Measurements from ENCODE around the gene BTBD1. TPM values are rescaled to one million over a fixed set of nuclear protein-coding genes. Genes with fewer than 3 reads are reported as not detected.
A peak's percentile ranks its signal among the peaks of the same experiment; 100 is the strongest.

Gene BTBD1
- total RNA-seq, 2 experiments from 2014 or later, result 67.4 to 70.9 TPM

DNA sequence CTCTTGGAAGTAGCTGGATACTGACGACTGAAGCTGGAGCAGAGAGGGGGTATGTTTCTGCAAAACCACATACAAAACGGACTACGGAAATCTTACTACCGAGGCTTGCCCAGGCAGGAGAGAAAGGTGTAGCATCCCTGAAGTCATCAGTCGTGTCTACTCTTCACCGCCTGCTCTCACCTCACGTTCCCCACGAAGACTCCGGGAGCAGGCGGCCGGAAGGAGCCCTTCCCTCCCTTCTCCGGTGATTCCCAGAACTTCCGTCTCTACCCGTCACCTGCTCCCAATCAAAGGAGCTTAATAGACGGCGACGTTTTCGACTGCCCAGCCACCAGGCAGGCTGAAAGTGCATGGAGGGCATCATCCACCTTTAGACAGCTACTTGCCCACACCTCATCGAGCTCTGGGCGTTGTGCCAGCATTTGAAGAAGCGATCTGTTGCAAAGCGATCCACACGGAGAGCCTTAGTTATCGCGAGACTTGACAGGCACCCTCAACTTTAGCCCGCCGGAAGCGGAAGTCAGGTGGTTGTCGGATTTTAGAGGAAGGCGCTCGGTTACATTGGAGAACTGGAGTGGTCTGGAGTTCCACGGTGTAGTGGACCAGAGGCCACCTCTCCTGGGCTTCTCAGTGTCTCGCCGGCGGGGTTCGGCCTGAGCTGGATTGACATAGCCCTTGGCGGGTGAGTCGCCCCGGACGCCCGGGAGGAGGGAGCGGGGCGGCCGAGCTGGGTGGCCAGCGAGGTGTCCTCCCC is 81.2 kb downstream of the BTBD1 start, which contains the start of gene RAMAC:
Gene RAMAC (plus strand): TSS at position 523 of the 754 bp plus-strand sequence. CDS start 2,809 bp downstream, outside the sequence.
- POLR2A ChIA-PET, result interaction anchor here (0.5 to 2.0 kb wide), 15 partner anchors 9 to 445 kb away, joined by 3 to 10 read pairs (median 3); partner anchors contain the start of genes C15orf40, RPS17 and WHAMM
- peak; percentile 93 for ATAC-seq
- CTCF ChIA-PET, result interaction anchor here (0.7 to 3.8 kb wide), 7 partner anchors 14 to 455 kb away, joined by 3 to 28 read pairs (median 4); partner anchors contain the start of genes C15orf40 and RPS17
- H3K36me3 Mint-ChIP-seq (ENCODE audit: low read depth), result peaks cover 39% of the 10 kb centered on the region
- peak within 1 kb of the TSS; percentile 97 for H3K27ac Mint-ChIP-seq
- peak within 1 kb of the TSS; percentile 98 for H3K4me3 Mint-ChIP-seq
- no peaks in the 10 kb centered on the region for H3K9me3 Mint-ChIP-seq (ENCODE audit: insufficient read depth)
- H3K27me3 Mint-ChIP-seq (ENCODE audit: low read depth), result no peaks in the 10 kb centered on the region
- H3K4me1 Mint-ChIP-seq (ENCODE audit: low read depth), result peaks cover 36% of the 10 kb centered on the region
- peak; percentile 95 for DNase-seq

- Mint-ChIP-seq H3K27ac (no peak overlapping the region), H3K36me3 (ENCODE audit: low read depth) (peaks cover 8% of the 10 kb centered on the region), H3K4me3 (no peak overlapping the region), H3K9me3 (ENCODE audit: insufficient read depth) (no peaks in the 10 kb centered on the region), H3K27me3 (ENCODE audit: low read depth) (no peaks in the 10 kb centered on the region), H3K4me1 (ENCODE audit: low read depth) (peaks cover 14% of the 10 kb centered on the region)
- CTCF ChIA-PET, result no interaction called here
- ATAC-seq (no peak), DNase-seq (no peak)
- POLR2A ChIA-PET, result no interaction called here
Measured at GRCh38 chr15:82980981-82981380, 86.1 kb downstream of the BTBD1 start.

- no peak for ATAC-seq
- Mint-ChIP-seq H3K4me1 (ENCODE audit: low read depth) (peaks cover 4% of the 10 kb centered on the region), H3K4me3 (no peak overlapping the region), H3K27ac (no peak overlapping the region), H3K36me3 (ENCODE audit: low read depth) (peaks cover 7% of the 10 kb centered on the region), H3K27me3 (ENCODE audit: low read depth) (no peaks in the 10 kb centered on the region), H3K9me3 (ENCODE audit: insufficient read depth) (no peaks in the 10 kb centered on the region)
- CTCF ChIA-PET, result interaction anchor here (0.7 to 1.9 kb wide), 2 partner anchors 21 to 130 kb away, joined by 3 to 4 read pairs; no protein-coding TSS in a partner anchor
- DNase-seq, result no peak
- POLR2A ChIA-PET, result no interaction called here
Measured at GRCh38 chr15:82979726-82980125, 87.3 kb downstream of the BTBD1 start.

- H3K4me3 Mint-ChIP-seq, result no peak overlapping the region
- peaks cover 5% of the 10 kb centered on the region for H3K36me3 Mint-ChIP-seq (ENCODE audit: low read depth)
- no peaks in the 10 kb centered on the region for H3K9me3 Mint-ChIP-seq (ENCODE audit: insufficient read depth)
- POLR2A ChIA-PET, result no interaction called here
- H3K27me3 Mint-ChIP-seq (ENCODE audit: low read depth), result no peaks in the 10 kb centered on the region
- no peak overlapping the region for H3K27ac Mint-ChIP-seq
- H3K4me1 Mint-ChIP-seq (ENCODE audit: low read depth), result peaks cover 2% of the 10 kb centered on the region
- DNase-seq (no peak), ATAC-seq (no peak)
- CTCF ChIA-PET, result interaction anchor here (1.9 kb wide), 1 partner anchor 129 kb away, joined by 4 read pairs; no protein-coding TSS in a partner anchor
Measured at GRCh38 chr15:82978438-82978837, 88.6 kb downstream of the BTBD1 start.

- ChIA-PET CTCF (interaction anchor here (0.8 kb wide), 1 partner anchor 23 kb away, joined by 3 read pairs; no protein-coding TSS in a partner anchor), POLR2A (interaction anchor here (2.1 kb wide), 1 partner anchor 8 kb away, joined by 6 read pairs; the partner anchor contains the start of gene RAMAC)
- ATAC-seq, result no peak
- Mint-ChIP-seq H3K27me3 (ENCODE audit: low read depth) (no peaks in the 10 kb centered on the region), H3K4me3 (no peak overlapping the region), H3K27ac (no peak overlapping the region), H3K36me3 (ENCODE audit: low read depth) (peaks cover 2% of the 10 kb centered on the region), H3K9me3 (ENCODE audit: insufficient read depth) (no peaks in the 10 kb centered on the region), H3K4me1 (ENCODE audit: low read depth) (peaks cover 7% of the 10 kb centered on the region)
- no peak for DNase-seq
Measured at GRCh38 chr15:82977076-82977475, 90.0 kb downstream of the BTBD1 start.

GRCh38 chr15:82972990-82973389 is 94.1 kb downstream of the BTBD1 start:
- POLR2A ChIA-PET, result interaction anchor here (0.9 kb wide), 1 partner anchor 13 kb away, joined by 3 read pairs; the partner anchor contains the start of gene RAMAC
- no peaks in the 10 kb centered on the region for H3K36me3 Mint-ChIP-seq (ENCODE audit: low read depth)
- no peaks in the 10 kb centered on the region for H3K9me3 Mint-ChIP-seq (ENCODE audit: insufficient read depth)
- H3K4me1 Mint-ChIP-seq (ENCODE audit: low read depth), result peaks cover 15% of the 10 kb centered on the region
- CTCF ChIA-PET, result no interaction called here
- ATAC-seq, result no peak
- no peak overlapping the region for H3K27ac Mint-ChIP-seq
- DNase-seq, result no peak
- H3K4me3 Mint-ChIP-seq, result no peak overlapping the region
- H3K27me3 Mint-ChIP-seq (ENCODE audit: low read depth), result peaks cover 7% of the 10 kb centered on the region

- ATAC-seq (no peak), DNase-seq (no peak)
- Mint-ChIP-seq H3K36me3 (ENCODE audit: low read depth) (peaks cover 3% of the 10 kb centered on the region), H3K9me3 (ENCODE audit: insufficient read depth) (no peaks in the 10 kb centered on the region), H3K4me1 (ENCODE audit: low read depth) (peaks cover 28% of the 10 kb centered on the region), H3K27ac (no peak overlapping the region), H3K27me3 (ENCODE audit: low read depth) (peaks cover 9% of the 10 kb centered on the region), H3K4me3 (no peak overlapping the region)
- ChIA-PET POLR2A (no interaction called here), CTCF (interaction anchor here (1.3 kb wide), 1 partner anchor 121 kb away, joined by 7 read pairs; no protein-coding TSS in a partner anchor)
Measured at GRCh38 chr15:82971218-82971984, 95.7 kb downstream of the BTBD1 start.

DNA sequence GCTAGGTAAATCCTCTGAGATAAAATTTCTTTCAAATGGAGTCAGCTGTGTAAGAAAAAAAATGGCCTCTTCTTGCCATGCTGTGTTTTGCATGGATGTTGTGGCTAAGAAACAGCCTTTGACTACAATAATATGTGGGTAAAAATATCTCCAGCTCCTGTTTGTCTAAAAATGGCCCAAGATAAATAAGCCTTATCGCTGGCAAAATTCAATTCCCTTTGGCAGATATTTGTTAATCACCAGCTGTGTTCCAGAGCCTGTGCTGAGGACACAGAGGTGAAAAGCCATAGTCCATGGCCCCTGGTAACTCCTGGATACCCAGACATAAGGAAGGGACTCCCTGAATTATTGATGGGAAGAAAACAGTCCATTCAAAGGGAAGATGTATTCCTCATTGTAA is 96.4 kb downstream of the BTBD1 start:
- no peak for ATAC-seq
- no peak overlapping the region for H3K27ac Mint-ChIP-seq
- POLR2A ChIA-PET, result no interaction called here

GRCh38 chr15:82970078-82970686 is 96.9 kb downstream of the BTBD1 start:
- peaks cover 40% of the 10 kb centered on the region for H3K4me1 Mint-ChIP-seq (ENCODE audit: low read depth)
- H3K9me3 Mint-ChIP-seq (ENCODE audit: insufficient read depth), result no peaks in the 10 kb centered on the region
- CTCF ChIA-PET, result interaction anchor here (1.3 kb wide), 1 partner anchor 120 kb away, joined by 7 read pairs; no protein-coding TSS in a partner anchor
- ATAC-seq, result no peak
- no peak for DNase-seq
- H3K27me3 Mint-ChIP-seq (ENCODE audit: low read depth), result peaks cover 9% of the 10 kb centered on the region
- peaks cover 3% of the 10 kb centered on the region for H3K36me3 Mint-ChIP-seq (ENCODE audit: low read depth)
- POLR2A ChIA-PET, result no interaction called here
- no peak overlapping the region for H3K4me3 Mint-ChIP-seq
- no peak overlapping the region for H3K27ac Mint-ChIP-seq

More for the DNA sequence above, 96.4 kb downstream of the BTBD1 start:
- Mint-ChIP-seq H3K36me3 (ENCODE audit: low read depth) (peaks cover 3% of the 10 kb centered on the region), H3K4me3 (no peak overlapping the region), H3K9me3 (ENCODE audit: insufficient read depth) (no peaks in the 10 kb centered on the region), H3K27me3 (ENCODE audit: low read depth) (peaks cover 9% of the 10 kb centered on the region), H3K4me1 (ENCODE audit: low read depth) (peaks cover 35% of the 10 kb centered on the region)
- DNase-seq, result no peak
- CTCF ChIA-PET, result interaction anchor here (1.3 kb wide), 1 partner anchor 121 kb away, joined by 7 read pairs; no protein-coding TSS in a partner anchor

DNA sequence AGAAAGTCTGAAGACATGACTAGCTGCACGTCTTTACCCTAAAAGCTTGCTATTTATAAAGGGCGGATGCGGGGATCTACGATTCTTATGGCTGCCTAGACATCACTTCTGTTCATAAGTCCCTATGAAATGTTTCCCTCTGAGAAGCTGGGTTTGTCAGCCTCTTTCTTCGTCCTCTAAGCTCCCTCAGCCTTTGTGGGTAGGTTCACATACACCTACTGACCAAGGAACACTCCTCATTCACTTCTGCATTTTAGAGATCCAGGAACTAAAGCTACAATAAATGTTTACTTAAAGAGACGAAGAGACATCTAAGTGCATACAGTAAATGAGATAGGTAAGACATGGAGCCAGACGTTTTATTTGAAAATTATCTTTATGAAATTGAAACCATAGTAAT is 97.7 kb downstream of the BTBD1 start:
- DNase-seq, result no peak
- H3K4me3 Mint-ChIP-seq, result no peak overlapping the region
- H3K27me3 Mint-ChIP-seq (ENCODE audit: low read depth), result peaks cover 9% of the 10 kb centered on the region
- no peak overlapping the region for H3K27ac Mint-ChIP-seq
- H3K4me1 Mint-ChIP-seq (ENCODE audit: low read depth), result peaks cover 40% of the 10 kb centered on the region
- ATAC-seq, result no peak
- peaks cover 3% of the 10 kb centered on the region for H3K36me3 Mint-ChIP-seq (ENCODE audit: low read depth)
- H3K9me3 Mint-ChIP-seq (ENCODE audit: insufficient read depth), result no peaks in the 10 kb centered on the region
- POLR2A ChIA-PET, result no interaction called here
- CTCF ChIA-PET, result interaction anchor here (1.0 kb wide), 1 partner anchor 31 kb away, joined by 3 read pairs; no protein-coding TSS in a partner anchor

DNA sequence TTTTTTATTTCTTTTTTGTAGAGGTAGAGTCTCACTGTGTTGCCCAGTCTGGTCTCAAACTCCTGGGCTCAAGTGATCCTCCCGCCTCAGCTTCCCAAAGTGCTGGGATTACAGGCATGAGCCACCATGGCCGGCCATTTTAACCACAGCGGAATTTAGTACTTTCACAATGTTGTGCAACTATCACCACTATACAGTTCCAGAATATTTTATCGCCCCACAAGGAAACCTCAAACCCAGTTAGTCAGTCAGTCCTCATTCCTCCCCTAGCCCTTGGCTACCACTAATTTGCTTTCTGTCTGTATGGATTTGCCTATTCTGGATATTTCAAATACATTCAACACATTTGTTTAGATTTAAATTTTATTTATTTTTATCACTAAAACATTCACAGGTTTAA is 99.0 kb downstream of the BTBD1 start:
- ChIA-PET POLR2A (no interaction called here), CTCF (interaction anchor here (1.0 to 1.1 kb wide), 2 partner anchors 8 to 119 kb away, joined by 3 to 6 read pairs; no protein-coding TSS in a partner anchor)
- Mint-ChIP-seq H3K36me3 (ENCODE audit: low read depth) (peaks cover 3% of the 10 kb centered on the region), H3K9me3 (ENCODE audit: insufficient read depth) (no peaks in the 10 kb centered on the region), H3K4me1 (ENCODE audit: low read depth) (peaks cover 38% of the 10 kb centered on the region), H3K4me3 (no peak overlapping the region), H3K27me3 (ENCODE audit: low read depth) (peaks cover 9% of the 10 kb centered on the region), H3K27ac (no peak overlapping the region)
- DNase-seq (no peak), ATAC-seq (no peak)
